Neuron (in vitro differentiated cells): ENCODE measurements around the gene GALR3.

Experiments used
- H2AFZ ChIP-seq: one replicate; pipeline ENCODE4 v1.6.1; 2013; ENCODE audit warnings: low read depth, mild to moderate bottlenecking, inconsistent platforms, low read length, moderate library complexity
- H3K27me3 ChIP-seq: one replicate; pipeline ENCODE4 v1.6.1; 2013; ENCODE audit warnings: low read length; ENCODE audit not compliant: insufficient read depth
- H3K36me3 ChIP-seq: one replicate; pipeline ENCODE4 v1.6.1; 2013; ENCODE audit warnings: low read length; ENCODE audit not compliant: insufficient read depth
- H3K4me1 ChIP-seq: one replicate; pipeline ENCODE4 v1.6.1; 2013; ENCODE audit warnings: low read length; ENCODE audit not compliant: insufficient read depth
- H3K4me3 ChIP-seq: 2 replicates; pipeline ENCODE4 v1.5.1; 2013; ENCODE audit warnings: mild to moderate bottlenecking, low read length, moderate library complexity
- H3K9me3 ChIP-seq: one replicate; pipeline ENCODE4 v1.6.1; 2013; ENCODE audit warnings: low read length

GALR3 gene

GRCh38 chr22:37820350-37820749, 2.8 kb upstream of the GALR3 start:
- Histone ChIP-seq H3K36me3 (peaks cover under 1% of the 10 kb centered on the region), H3K4me1 (peaks cover 15% of the 10 kb centered on the region), H3K4me3 (no peak overlapping the region), H3K27me3 (no peaks in the 10 kb centered on the region), H3K9me3 (no peaks in the 10 kb centered on the region), H2AFZ (no peak overlapping the region)

DNA sequence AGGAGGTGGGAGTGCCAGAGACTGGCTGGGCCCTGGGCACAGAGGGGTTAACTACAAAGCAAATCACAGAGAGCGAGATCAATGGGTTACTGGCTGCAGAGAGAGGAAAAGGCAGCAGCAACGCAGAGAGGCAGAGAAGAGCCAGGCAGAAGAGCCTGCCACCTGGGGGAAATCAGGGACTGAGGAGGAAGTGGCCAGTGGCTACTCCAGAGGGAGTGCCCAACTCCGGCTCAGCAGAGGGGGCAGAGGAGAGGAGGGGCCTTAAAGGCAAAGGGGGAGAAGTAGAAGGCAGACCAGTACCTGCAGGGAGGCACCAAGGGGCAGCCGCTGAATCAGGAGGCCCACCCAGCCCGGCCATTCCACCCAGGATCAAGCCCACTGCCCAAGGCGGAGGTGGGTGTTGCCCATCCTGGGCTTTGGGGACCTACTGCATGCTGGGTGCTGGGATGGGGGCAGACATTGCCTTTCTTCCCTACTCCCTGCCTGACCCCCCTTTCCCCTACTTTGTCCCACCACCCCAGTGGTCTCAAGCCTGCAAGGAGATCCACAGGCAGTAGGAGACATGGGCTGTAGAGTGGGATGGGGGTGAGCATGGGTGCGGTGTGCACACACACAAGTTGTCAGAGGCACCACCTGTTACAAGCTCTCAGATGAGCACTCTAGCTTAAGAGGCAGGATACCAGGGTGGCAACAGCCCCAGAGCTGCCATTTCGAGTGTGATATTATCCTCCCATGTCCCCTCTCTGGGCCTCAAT, 926 bp upstream of the GALR3 start:
- Histone ChIP-seq H3K36me3 (no peaks in the 10 kb centered on the region), H2AFZ (no peak overlapping the region), H3K4me1 (peaks cover 15% of the 10 kb centered on the region), H3K4me3 (no peak overlapping the region), H3K27me3 (no peaks in the 10 kb centered on the region), H3K9me3 (no peaks in the 10 kb centered on the region)

GRCh38 chr22:37824674-37825641, 1.8 kb downstream of the GALR3 start:
- Histone ChIP-seq H3K27me3 (no peaks in the 10 kb centered on the region), H3K4me1 (peaks cover 10% of the 10 kb centered on the region), H3K4me3 (no peak overlapping the region), H3K9me3 (no peaks in the 10 kb centered on the region), H3K36me3 (peaks cover 11% of the 10 kb centered on the region), H2AFZ (no peak overlapping the region)

DNA sequence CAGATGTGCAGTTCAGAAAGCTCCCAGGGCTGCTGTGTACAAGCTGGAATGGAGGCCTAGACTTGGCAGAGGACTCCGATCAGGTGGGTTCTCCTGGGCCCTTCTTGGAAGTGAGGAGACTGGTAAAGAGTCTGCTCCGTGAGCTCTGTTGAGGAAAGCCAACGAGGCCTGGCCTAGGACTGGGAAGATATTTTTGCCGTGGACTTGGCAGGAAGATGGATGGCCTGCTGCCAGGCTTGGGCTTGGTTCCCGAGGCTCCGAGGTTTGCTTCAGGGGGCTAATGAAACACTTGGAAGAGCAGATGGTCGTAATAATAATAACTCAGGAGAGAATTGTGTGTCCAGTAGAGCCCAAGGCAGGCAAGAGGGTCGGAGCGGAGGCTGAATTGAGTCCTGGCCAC, 3.9 kb downstream of the GALR3 start:
- Histone ChIP-seq H3K36me3 (peaks cover 31% of the 10 kb centered on the region), H3K4me1 (peaks cover 8% of the 10 kb centered on the region), H3K27me3 (no peaks in the 10 kb centered on the region), H3K9me3 (no peaks in the 10 kb centered on the region), H2AFZ (no peak overlapping the region), H3K4me3 (no peak overlapping the region)

GRCh38 chr22:37830093-37830842, 7.1 kb downstream of the GALR3 start:
- H3K36me3 ChIP-seq: peaks cover 55% of the 10 kb centered on the region
- H3K9me3 ChIP-seq: no peaks in the 10 kb centered on the region
- no peaks in the 10 kb centered on the region for H3K27me3 ChIP-seq
- H2AFZ ChIP-seq: no peak overlapping the region
- no peak overlapping the region for H3K4me3 ChIP-seq
- H3K4me1 ChIP-seq: no peaks in the 10 kb centered on the region

- Histone ChIP-seq H3K27me3 (no peaks in the 10 kb centered on the region), H3K36me3 (peaks cover 59% of the 10 kb centered on the region), H3K4me3 (no peak overlapping the region), H3K9me3 (no peaks in the 10 kb centered on the region), H3K4me1 (no peaks in the 10 kb centered on the region), H2AFZ (no peak overlapping the region)
Observed at GRCh38 chr22:37831472-37831871, 8.3 kb downstream of the GALR3 start.

DNA sequence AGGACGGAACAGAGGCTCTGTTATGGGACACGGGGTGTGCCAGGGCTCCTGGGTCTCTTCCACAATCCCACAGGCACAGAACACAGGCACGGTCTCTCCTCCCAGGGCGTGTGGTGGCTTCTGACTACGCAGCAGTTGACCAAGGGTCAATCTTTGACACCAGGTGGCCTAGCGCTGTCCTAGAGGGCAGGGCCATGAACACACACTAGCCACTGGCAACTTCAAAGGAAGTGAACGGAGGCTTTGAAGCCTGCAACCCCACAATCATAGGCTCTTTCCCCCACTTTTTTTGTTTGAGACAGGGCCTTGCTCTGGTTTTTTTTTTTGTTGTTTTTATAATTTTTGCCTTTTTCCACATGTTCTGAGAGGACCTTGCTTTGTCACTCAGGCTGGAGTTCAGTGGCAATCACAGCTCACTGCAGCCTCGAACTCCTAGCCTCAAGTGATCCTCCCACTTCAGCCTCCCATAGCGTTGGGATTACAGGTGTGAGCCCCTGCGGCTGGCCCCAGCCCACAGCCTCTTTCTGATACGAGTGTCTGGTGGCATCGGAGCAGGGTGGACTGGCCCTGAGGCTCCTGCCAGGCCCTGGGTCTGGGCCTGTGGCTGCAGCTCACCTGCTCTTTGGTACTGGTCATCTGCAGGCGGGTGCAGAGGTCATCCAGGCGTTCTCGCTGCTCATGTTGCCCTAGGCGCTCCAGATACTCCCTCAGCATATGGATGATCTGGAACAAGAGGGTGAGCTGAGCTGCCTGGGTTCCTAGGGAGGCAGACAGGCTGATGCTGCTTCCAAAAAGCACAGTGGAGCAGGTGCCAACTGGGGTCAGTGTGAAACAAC, 9.1 kb downstream of the GALR3 start:
- peaks cover 67% of the 10 kb centered on the region for H3K36me3 ChIP-seq
- no peaks in the 10 kb centered on the region for H3K9me3 ChIP-seq
- no peaks in the 10 kb centered on the region for H3K4me1 ChIP-seq
- no peak overlapping the region for H3K4me3 ChIP-seq
- H3K27me3 ChIP-seq: no peaks in the 10 kb centered on the region
- no peak overlapping the region for H2AFZ ChIP-seq

GRCh38 chr22:37842015-37842793, 19.0 kb downstream of the GALR3 start:
- Histone ChIP-seq H3K36me3 (peaks cover 22% of the 10 kb centered on the region), H3K27me3 (no peaks in the 10 kb centered on the region), H3K4me1 (peaks cover 8% of the 10 kb centered on the region), H3K4me3 (peak overlapping the region; percentile 81), H2AFZ (no peak overlapping the region), H3K9me3 (no peaks in the 10 kb centered on the region)

DNA sequence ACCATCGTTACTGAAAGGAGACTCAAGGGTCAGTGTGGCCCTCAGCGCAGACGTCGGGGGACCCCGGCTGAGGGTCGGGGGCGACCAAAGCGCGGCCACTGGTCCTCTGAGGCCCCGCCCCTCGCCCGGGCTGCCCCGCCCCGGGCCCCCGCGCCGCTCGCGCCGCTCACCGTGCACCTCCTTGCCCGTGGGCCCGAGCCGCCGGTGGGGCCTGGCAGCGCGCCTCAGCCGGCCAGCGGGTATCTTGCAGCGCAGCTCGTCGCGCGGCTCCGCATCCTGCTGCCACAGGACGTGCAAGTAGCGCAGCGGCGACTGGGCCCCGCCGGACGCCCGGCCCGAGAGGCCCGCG, 20.5 kb downstream of the GALR3 start:
- Histone ChIP-seq H3K27me3 (no peaks in the 10 kb centered on the region), H2AFZ (peak overlapping the region; percentile 43), H3K4me3 (peak overlapping the region; percentile 81), H3K4me1 (peaks cover 12% of the 10 kb centered on the region), H3K36me3 (peaks cover 11% of the 10 kb centered on the region), H3K9me3 (no peaks in the 10 kb centered on the region)

DNA sequence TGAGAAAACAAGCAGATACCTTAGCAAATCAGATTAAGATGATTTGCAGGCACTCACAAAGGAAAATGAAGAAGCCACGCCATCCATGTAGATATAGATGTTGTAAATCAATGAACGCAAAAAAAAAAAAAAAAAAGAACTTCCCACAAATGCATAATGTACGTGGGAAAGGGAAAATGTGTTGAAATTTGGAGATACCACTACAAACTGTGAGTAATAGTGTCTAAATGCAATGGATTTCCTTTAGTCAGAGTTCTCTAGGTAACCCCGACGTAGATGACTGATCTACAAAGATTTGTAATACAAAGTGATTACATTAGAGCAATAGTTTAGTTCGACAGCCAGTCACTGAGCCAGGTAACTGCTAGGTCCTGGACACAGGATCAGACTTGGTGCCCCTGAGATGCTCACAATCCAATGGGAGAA, 21.7 kb downstream of the GALR3 start:
- Histone ChIP-seq H3K9me3 (no peaks in the 10 kb centered on the region), H3K27me3 (no peaks in the 10 kb centered on the region), H3K36me3 (peaks cover 2% of the 10 kb centered on the region), H2AFZ (no peak overlapping the region), H3K4me3 (peak overlapping the region; percentile 81), H3K4me1 (peaks cover 15% of the 10 kb centered on the region)

- Histone ChIP-seq H3K27me3 (no peaks in the 10 kb centered on the region), H3K36me3 (peaks cover 10% of the 10 kb centered on the region), H3K4me3 (no peak overlapping the region), H2AFZ (no peak overlapping the region), H3K4me1 (peaks cover 25% of the 10 kb centered on the region), H3K9me3 (no peaks in the 10 kb centered on the region)
Observed at GRCh38 chr22:37846433-37846832, 23.3 kb downstream of the GALR3 start.
